ENCODE results near the gene UBE2L3. TPM values are rescaled to one million over a fixed set of nuclear protein-coding genes. Genes with fewer than 3 reads are reported as not detected.
A peak's percentile ranks its signal among the peaks of the same experiment; 100 is the strongest.

Gene UBE2L3
- total RNA-seq, 1 experiment from 2014 or later = 66.6 TPM

GRCh38 chr22:21641417-21641788 is 73.9 kb downstream of the UBE2L3 start:
- Mint-ChIP-seq H3K27me3 (ENCODE audit: unreplicated experiment) (no peaks in the 10 kb centered on the region), H3K36me3 (ENCODE audit: insufficient read depth, unreplicated experiment) (peaks cover 58% of the 10 kb centered on the region), H3K4me3 (ENCODE audit: low read depth, unreplicated experiment) (peak overlapping the region; percentile 94), H3K9me3 (ENCODE audit: low read depth, unreplicated experiment) (no peaks in the 10 kb centered on the region), H3K27ac (ENCODE audit: unreplicated experiment) (peak overlapping the region; percentile 98), H3K4me1 (ENCODE audit: low read depth, unreplicated experiment) (peaks cover 29% of the 10 kb centered on the region)
- CTCF ChIA-PET = interaction anchor here (0.6 to 3.0 kb wide), 9 partner anchors 10 to 756 kb away, joined by 3 to 42 read pairs (median 4); partner anchors contain the start of gene YDJC
- peak; percentile 68 for DNase-seq
- peak; percentile 57 for TF ChIP-seq CTCF (IDR thresholded peaks at IDR 0.05; ENCODE audit: unreplicated experiment)
- TSS peak; percentile 96 for BruUV-seq (replicated peaks)
- intact Hi-C loops (cut with micrococcal nuclease; ENCODE audit: unreplicated experiment) = no loop called here

- no peaks in the 10 kb centered on the region for H3K27me3 Mint-ChIP-seq (ENCODE audit: unreplicated experiment)
- H3K27ac Mint-ChIP-seq (ENCODE audit: unreplicated experiment) = peak within 1 kb of the TSS; percentile 98
- H3K4me3 Mint-ChIP-seq (ENCODE audit: low read depth, unreplicated experiment) = peak within 1 kb of the TSS; percentile 94
- intact Hi-C loops (cut with micrococcal nuclease; ENCODE audit: unreplicated experiment) = no loop called here
- BruUV-seq (replicated peaks) = no TSS peak
- peaks cover 64% of the 10 kb centered on the region for H3K36me3 Mint-ChIP-seq (ENCODE audit: insufficient read depth, unreplicated experiment)
- H3K9me3 Mint-ChIP-seq (ENCODE audit: low read depth, unreplicated experiment) = no peaks in the 10 kb centered on the region
- peak; percentile 99 for DNase-seq
- TF ChIP-seq CTCF (IDR thresholded peaks at IDR 0.05; ENCODE audit: unreplicated experiment) = no peak
- peaks cover 34% of the 10 kb centered on the region for H3K4me1 Mint-ChIP-seq (ENCODE audit: low read depth, unreplicated experiment)
- CTCF ChIA-PET = interaction anchor here (0.6 to 3.0 kb wide), 8 partner anchors 10 to 756 kb away, joined by 3 to 42 read pairs (median 4); partner anchors contain the start of gene YDJC
These were observed 74.5 kb downstream of the UBE2L3 start, which contains the start of gene SDF2L1 for GRCh38 chr22:21641789-21642583. SDF2L1 (plus strand) TSS chr22:21642302; CDS start chr22:21642337, 35 bp downstream.

- H3K27me3 Mint-ChIP-seq (ENCODE audit: unreplicated experiment) = no peaks in the 10 kb centered on the region
- intact Hi-C loops (cut with micrococcal nuclease; ENCODE audit: unreplicated experiment) = no loop called here
- H3K4me3 Mint-ChIP-seq (ENCODE audit: low read depth, unreplicated experiment) = peak overlapping the region; percentile 94
- TSS peak; percentile 37 for BruUV-seq (replicated peaks)
- peak; percentile 81 for DNase-seq
- CTCF ChIA-PET = interaction anchor here (0.6 to 3.0 kb wide), 7 partner anchors 9 to 745 kb away, joined by 3 to 42 read pairs (median 5); partner anchors contain the start of gene YDJC
- H3K36me3 Mint-ChIP-seq (ENCODE audit: insufficient read depth, unreplicated experiment) = peaks cover 72% of the 10 kb centered on the region
- H3K27ac Mint-ChIP-seq (ENCODE audit: unreplicated experiment) = peak overlapping the region; percentile 98
- peak; percentile 69 for TF ChIP-seq CTCF (IDR thresholded peaks at IDR 0.05; ENCODE audit: unreplicated experiment)
- H3K9me3 Mint-ChIP-seq (ENCODE audit: low read depth, unreplicated experiment) = no peaks in the 10 kb centered on the region
- peaks cover 34% of the 10 kb centered on the region for H3K4me1 Mint-ChIP-seq (ENCODE audit: low read depth, unreplicated experiment)
These were observed 75.3 kb downstream of the UBE2L3 start for GRCh38 chr22:21642584-21643448.
